HFFc6 (cell line): ENCODE measurements around the gene AVP. TPM values are rescaled to one million over a fixed set of nuclear protein-coding genes. Genes with fewer than 3 reads are reported as not detected.

Experiments
- DNase-seq: peaks from one replicate; pipeline ENCODE4 v3.0.0-alpha.2; 2018
- H3K27ac Mint-ChIP-seq: 2 replicates; pipeline ENCODE4 v1.8.0; 2020; ENCODE audit warnings: mild to moderate bottlenecking, mixed read lengths
- H3K27me3 Mint-ChIP-seq: 2 replicates; pipeline ENCODE4 v1.8.0; 2021; ENCODE audit warnings: mild to moderate bottlenecking, moderate library complexity, mixed read lengths; ENCODE audit not compliant: insufficient read depth
- H3K36me3 Mint-ChIP-seq: 2 replicates; pipeline ENCODE4 v1.8.0; 2021; ENCODE audit warnings: low read depth, mixed read lengths
- H3K4me1 Mint-ChIP-seq: 2 replicates; pipeline ENCODE4 v1.8.0; 2020; ENCODE audit warnings: low read depth, mixed read lengths
- H3K4me3 Mint-ChIP-seq: 2 replicates; pipeline ENCODE4 v1.8.0; 2020; ENCODE audit warnings: mild to moderate bottlenecking, moderate library complexity, mixed read lengths
- H3K9me3 Mint-ChIP-seq: 2 replicates; pipeline ENCODE4 v1.8.0; 2020; ENCODE audit warnings: mild to moderate bottlenecking, mixed read lengths
- CTCF ChIP-seq: fragments of 200-600 bp; sonication (generic); IDR thresholded peaks from 2 replicates; pipeline ENCODE4 v1.5.0; 2021; ENCODE audit warnings: antibody characterized with exemption, mild to moderate bottlenecking
- total RNA-seq, 6 experiments: library from RNA; stranded (reverse); fragmentation: NEBNext Ultra II Directional; extraction: Animal tissue kit (Norgen Biotek cat#: 25700); gene quantifications; 2 replicates in 1 of 6; 3 replicates in 5 of 6; pipeline ENCODE4 v1.2.3, GENCODE V29; 2021

Gene AVP
- total RNA-seq, 6 experiments from 2014 or later, result not detected

- no peaks in the 10 kb centered on the region for H3K9me3 Mint-ChIP-seq
- no peak overlapping the region for H3K27ac Mint-ChIP-seq
- no peak overlapping the region for H3K4me3 Mint-ChIP-seq
- TF ChIP-seq CTCF, result no peak
- no peak for DNase-seq
- H3K36me3 Mint-ChIP-seq, result no peaks in the 10 kb centered on the region
- H3K27me3 Mint-ChIP-seq, result peaks cover 5% of the 10 kb centered on the region
- no peaks in the 10 kb centered on the region for H3K4me1 Mint-ChIP-seq
These were observed 17.4 kb upstream of the AVP start for GRCh38 chr20:3101737-3102574.

GRCh38 chr20:3101251-3101650, 16.7 kb upstream of the AVP start:
- peaks cover 6% of the 10 kb centered on the region for H3K27me3 Mint-ChIP-seq
- H3K36me3 Mint-ChIP-seq, result no peaks in the 10 kb centered on the region
- TF ChIP-seq CTCF, result no peak
- DNase-seq, result no peak
- no peak overlapping the region for H3K4me3 Mint-ChIP-seq
- H3K9me3 Mint-ChIP-seq, result no peaks in the 10 kb centered on the region
- no peak overlapping the region for H3K27ac Mint-ChIP-seq
- no peaks in the 10 kb centered on the region for H3K4me1 Mint-ChIP-seq

GRCh38 chr20:3100480-3100879, 16.0 kb upstream of the AVP start:
- Mint-ChIP-seq H3K9me3 (no peaks in the 10 kb centered on the region), H3K27me3 (peaks cover 11% of the 10 kb centered on the region), H3K36me3 (no peaks in the 10 kb centered on the region), H3K4me1 (no peaks in the 10 kb centered on the region), H3K4me3 (no peak overlapping the region), H3K27ac (no peak overlapping the region)
- TF ChIP-seq CTCF, result no peak
- DNase-seq, result no peak

- TF ChIP-seq CTCF, result no peak
- H3K27me3 Mint-ChIP-seq, result peaks cover 20% of the 10 kb centered on the region
- H3K9me3 Mint-ChIP-seq, result no peaks in the 10 kb centered on the region
- no peak overlapping the region for H3K4me3 Mint-ChIP-seq
- H3K27ac Mint-ChIP-seq, result no peak overlapping the region
- DNase-seq, result no peak
- peaks cover 5% of the 10 kb centered on the region; the same call in 1 of the 2 replicates for H3K4me1 Mint-ChIP-seq
- no peaks in the 10 kb centered on the region for H3K36me3 Mint-ChIP-seq
These were observed 10.5 kb upstream of the AVP start for GRCh38 chr20:3094848-3095629.

GRCh38 chr20:3093861-3094361, 9.4 kb upstream of the AVP start:
- H3K4me3 Mint-ChIP-seq, result no peak overlapping the region
- DNase-seq, result no peak
- no peak for TF ChIP-seq CTCF
- peaks cover 5% of the 10 kb centered on the region; the same call in 1 of the 2 replicates for H3K4me1 Mint-ChIP-seq
- no peaks in the 10 kb centered on the region for H3K36me3 Mint-ChIP-seq
- H3K27ac Mint-ChIP-seq, result no peak overlapping the region
- H3K27me3 Mint-ChIP-seq, result peaks cover 26% of the 10 kb centered on the region
- no peaks in the 10 kb centered on the region for H3K9me3 Mint-ChIP-seq
